HG02798 (cell line): ENCODE results near the gene TARDBP.
"Not testable (repeated sequence)": the region's sequence is repeated elsewhere in the genome, so short reads cannot be mapped to it uniquely, and the experiment has no call there.

Experiments used
- ATAC-seq: cut with Tn5 transposase; IDR thresholded peaks from one replicate; pipeline ENCODE4 v1.9.1; 2021; ENCODE audit warnings: mild to moderate bottlenecking; ENCODE audit not compliant: unreplicated experiment, poor library complexity

TARDBP gene

DNA sequence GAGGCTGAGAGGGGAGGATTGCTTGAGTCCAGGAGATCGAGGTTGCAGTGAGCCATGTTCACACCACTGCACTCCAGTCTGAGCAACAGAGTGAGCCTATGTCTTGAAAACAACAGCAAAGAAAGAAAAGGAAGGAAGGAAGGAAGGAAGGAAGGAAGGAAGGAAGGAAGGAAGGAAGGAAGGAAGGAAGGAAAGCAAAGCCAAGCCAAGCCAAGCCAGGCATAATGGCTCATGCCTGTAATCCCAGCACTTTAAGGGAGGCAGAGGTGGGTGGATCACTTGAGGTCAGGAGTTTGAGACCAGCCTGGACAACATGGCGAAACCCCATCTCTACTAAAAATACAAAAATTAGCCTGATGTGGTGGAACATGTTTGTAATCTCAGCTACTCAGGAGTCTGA is 20.4 kb upstream of the TARDBP start:
- not testable (repeated sequence) for ATAC-seq

GRCh38 chr1:10992864-10993263 is 19.6 kb upstream of the TARDBP start:
- no peak for ATAC-seq

GRCh38 chr1:10996100-10996499 is 16.4 kb upstream of the TARDBP start:
- ATAC-seq, result no peak

GRCh38 chr1:11000526-11000925 is 11.9 kb upstream of the TARDBP start:
- no peak for ATAC-seq

DNA sequence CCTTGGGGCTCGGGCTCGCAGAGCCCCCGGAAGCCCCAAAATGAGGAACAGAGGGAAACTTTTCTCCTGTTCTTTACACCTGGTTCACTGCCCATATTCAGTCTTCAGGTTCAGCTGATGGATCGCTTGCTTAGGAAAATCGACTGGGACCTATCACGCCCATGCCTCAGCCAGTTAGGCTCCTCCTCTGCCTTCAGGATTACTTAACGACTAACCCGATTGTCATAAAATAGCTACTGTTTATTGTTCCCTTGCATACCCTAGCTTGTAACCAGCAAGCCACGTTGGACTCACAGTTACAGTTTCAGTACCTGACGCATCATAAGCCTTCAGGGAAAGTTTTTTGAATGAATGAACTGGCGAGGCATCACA is 692 bp downstream of the TARDBP start:
- ATAC-seq, result no peak

DNA sequence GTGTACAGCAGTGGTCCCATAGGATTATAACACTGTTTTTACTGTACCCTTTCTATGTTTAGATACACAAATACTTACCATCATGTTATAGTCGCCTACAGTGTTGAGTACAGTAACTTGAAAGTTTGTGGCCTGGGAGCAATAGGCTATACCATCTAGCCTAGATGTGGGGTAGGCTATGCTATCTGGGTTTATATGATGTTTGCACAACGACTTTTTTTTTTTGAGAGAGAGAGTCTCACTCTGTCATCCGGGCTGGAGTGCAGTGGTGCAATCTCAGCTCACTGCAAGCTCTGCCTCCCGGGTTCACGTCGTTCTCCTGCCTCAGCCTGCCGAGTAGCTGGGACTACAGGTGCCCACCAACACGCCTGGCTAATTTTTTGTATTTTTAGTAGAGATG is 6.9 kb downstream of the TARDBP start:
- ATAC-seq, result not testable (repeated sequence)

- no peak for ATAC-seq
These were observed 7.5 kb downstream of the TARDBP start for GRCh38 chr1:11019971-11020370.

DNA sequence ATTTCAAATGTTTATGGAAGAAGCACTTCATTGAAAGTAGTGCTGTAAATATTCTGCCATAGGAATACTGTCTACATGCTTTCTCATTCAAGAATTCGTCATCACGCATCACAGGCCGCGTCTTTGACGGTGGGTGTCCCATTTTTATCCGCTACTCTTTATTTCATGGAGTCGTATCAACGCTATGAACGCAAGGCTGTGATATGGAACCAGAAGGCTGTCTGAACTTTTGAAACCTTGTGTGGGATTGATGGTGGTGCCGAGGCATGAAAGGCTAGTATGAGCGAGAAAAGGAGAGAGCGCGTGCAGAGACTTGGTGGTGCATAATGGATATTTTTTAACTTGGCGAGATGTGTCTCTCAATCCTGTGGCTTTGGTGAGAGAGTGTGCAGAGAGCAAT is 10.7 kb downstream of the TARDBP start:
- no peak for ATAC-seq

DNA sequence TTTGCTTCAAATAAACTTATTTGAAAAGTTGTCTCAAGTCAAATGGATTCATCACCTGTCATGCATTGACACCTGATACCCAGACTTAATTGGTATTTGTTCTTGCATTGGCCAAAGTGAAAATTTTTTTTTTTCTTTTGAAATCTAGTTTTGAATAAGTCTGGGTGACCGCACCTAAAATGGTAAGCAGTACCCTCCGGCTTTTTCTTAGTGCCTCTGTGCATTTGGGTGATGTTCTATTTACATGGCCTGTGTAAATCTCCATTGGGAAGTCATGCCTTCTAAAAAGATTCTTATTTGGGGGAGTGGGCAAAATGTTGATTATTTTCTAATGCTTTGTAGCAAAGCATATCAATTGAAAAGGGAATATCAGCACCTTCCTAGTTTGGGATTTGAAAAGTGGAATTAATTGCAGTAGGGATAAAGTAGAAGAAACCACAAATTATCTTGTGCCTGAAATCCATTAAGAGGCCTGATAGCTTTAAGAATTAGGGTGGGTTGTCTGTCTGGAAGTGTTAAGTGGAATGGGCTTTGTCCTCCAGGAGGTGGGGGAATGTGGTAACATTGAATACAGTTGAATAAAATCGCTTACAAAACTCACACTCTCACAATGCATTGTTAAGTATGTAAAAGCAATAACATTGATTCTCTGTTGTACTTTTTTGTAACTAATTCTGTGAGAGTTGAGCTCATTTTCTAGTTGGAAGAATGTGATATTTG is 11.9 kb downstream of the TARDBP start:
- no peak for ATAC-seq

DNA sequence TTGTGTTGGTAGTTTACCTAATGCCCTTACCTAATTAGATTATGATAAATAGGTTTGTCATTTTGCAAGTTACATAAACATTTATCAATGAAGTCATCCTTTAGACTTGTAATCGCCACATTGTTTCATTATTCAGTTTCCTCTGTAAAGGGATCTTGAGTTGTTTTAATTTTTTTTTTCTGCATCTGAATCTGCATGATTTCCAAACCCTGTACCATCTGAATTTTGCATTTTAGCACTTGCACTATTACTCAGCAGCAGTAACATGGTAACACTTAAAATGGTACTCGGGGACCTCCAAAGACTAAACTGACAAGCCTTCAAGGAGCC is 12.4 kb downstream of the TARDBP start:
- ATAC-seq, result no peak

GRCh38 chr1:11025618-11026017 is 13.2 kb downstream of the TARDBP start:
- no peak for ATAC-seq

GRCh38 chr1:11026052-11026451 is 13.6 kb downstream of the TARDBP start:
- ATAC-seq, result no peak

- no peak for ATAC-seq
These were observed 14.4 kb downstream of the TARDBP start for GRCh38 chr1:11026903-11027302.

- no peak for ATAC-seq
These were observed 14.9 kb downstream of the TARDBP start for GRCh38 chr1:11027316-11027715.

GRCh38 chr1:11028018-11028417 is 15.6 kb downstream of the TARDBP start:
- no peak for ATAC-seq

DNA sequence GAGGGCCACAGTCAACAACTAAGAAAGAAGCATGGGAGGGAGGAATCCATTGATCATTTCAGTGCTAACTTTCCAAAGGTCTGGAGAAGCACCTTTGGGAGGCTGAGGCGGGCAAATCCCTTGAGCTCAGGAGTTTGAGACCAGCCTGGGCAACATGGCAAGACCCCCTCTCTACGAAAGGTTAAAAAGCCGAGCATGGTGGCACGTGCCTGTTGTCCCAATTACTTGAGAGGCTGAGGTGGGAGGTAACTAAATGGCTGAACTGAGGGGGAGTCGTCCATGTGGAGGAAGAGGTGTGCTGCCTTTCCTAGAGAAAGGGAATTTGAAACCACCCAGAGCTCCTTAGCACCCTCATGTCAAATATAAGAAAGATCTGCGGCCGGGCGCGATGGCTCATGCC is 18.4 kb downstream of the TARDBP start:
- ATAC-seq, result no peak

GRCh38 chr1:11031624-11032262 is 19.3 kb downstream of the TARDBP start:
- ATAC-seq, result no peak

DNA sequence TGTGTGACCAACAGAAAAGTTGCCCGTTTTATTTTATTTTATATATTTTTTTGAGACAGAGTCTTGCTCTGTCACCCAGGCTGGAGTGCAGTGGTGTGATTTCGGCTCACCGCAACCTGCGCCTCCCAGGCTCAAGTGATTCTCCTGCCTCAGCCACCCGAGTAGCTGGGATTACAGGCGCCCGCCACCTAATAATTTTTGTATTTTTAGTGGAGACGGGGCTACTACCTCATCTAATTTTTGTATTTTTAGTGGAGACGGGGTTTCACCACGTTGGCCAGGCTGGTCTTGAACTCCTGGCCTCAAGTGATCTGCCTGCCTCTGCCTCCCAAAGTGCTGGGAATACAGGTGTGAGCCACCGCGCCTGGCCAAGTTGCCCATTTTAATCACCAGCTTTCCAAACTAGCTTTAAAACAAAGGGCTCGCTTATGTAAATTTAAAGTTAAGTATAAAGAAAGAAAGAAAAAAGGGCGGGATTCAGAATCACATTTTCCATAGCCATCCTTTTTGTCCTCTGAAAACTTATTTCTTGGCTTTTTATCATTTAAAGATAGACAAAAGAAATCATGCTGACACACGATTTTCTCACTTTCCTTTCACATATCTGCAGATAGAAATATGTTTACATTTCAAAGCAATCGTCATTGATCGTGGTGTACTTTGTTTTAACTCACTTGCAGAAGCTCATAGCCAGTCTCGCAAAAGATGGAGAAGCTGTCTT is 24.7 kb downstream of the TARDBP start:
- ATAC-seq, result not testable (repeated sequence)

DNA sequence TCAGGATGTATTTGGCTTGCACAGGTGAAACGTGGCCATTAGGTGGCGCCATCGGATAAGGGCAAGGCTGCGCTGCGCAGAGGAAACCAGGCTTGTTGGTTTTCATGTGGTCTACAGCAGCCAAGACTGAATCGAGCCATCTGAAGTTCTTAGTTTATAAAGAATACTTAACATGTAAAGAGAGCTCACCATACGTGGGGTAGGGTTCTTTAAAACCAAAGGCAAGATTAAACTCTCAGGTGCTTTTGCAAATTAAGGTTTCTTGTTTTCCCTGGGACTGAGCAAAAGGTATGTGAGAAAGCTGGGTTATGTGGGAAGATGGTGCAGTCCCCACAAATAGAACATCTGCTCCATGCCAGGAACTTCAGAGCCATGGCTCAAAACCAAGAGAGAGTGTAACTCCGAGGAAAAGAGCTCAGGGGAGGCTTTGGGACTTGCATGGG is 25.3 kb downstream of the TARDBP start:
- peak; percentile 63 for ATAC-seq

GRCh38 chr1:11039351-11040104 is 27.1 kb downstream of the TARDBP start:
- ATAC-seq, result no peak

- ATAC-seq, result not testable (repeated sequence)
These were observed 27.6 kb downstream of the TARDBP start for GRCh38 chr1:11040105-11040429.
